Naive B cell (primary cell): Measurements from ENCODE around the gene KCNQ1. TPM values are rescaled to one million over a fixed set of nuclear protein-coding genes. Genes with fewer than 3 reads are reported as not detected.

ENCODE experiments used
- ATAC-seq, 2 donors: fragments of 150-1000 bp; cut with Tn5 transposase; 2 replicates each; pipeline ENCODE4 v1.10.0; 2021; ENCODE audit warnings: low read depth in 2 of 2, mild to moderate bottlenecking in 2 of 2, moderate library complexity in 2 of 2
- DNase-seq: peaks from one replicate; pipeline ENCODE4 v3.0.0; 2022
- H3K27ac Mint-ChIP-seq, 6 donors: one replicate each; pipeline ENCODE4 v1.8.0; 2020 to 2022; ENCODE audit warnings: mild to moderate bottlenecking in 6 of 6, mixed read lengths in 6 of 6, moderate library complexity in 5 of 6, inconsistent platforms in 2 of 6
- H3K27me3 Mint-ChIP-seq, 3 donors: one replicate each; pipeline ENCODE4 v1.8.0; 2021 to 2022; ENCODE audit warnings: mixed read lengths in 3 of 3, mild to moderate bottlenecking in 1 of 3
- H3K36me3 Mint-ChIP-seq, 2 donors: one replicate each; pipeline ENCODE4 v1.8.0; 2020 to 2022; ENCODE audit warnings: mixed read lengths in 2 of 2, inconsistent platforms in 1 of 2, mild to moderate bottlenecking in 1 of 2
- H3K4me1 Mint-ChIP-seq, 3 donors: one replicate each; pipeline ENCODE4 v1.8.0; 2020 to 2022; ENCODE audit warnings: mixed read lengths in 3 of 3, inconsistent platforms in 1 of 3, mild to moderate bottlenecking in 1 of 3, moderate library complexity in 1 of 3
- H3K4me3 Mint-ChIP-seq, 8 donors: one replicate each; pipeline ENCODE4 v1.8.0; 2020 to 2022; ENCODE audit warnings: mild to moderate bottlenecking in 8 of 8, mixed read lengths in 8 of 8, moderate library complexity in 8 of 8, inconsistent platforms in 2 of 8
- H3K9me3 Mint-ChIP-seq, 7 donors: one replicate each; pipeline ENCODE4 v1.8.0; 2020 to 2022; ENCODE audit warnings: mixed read lengths in 7 of 7, mild to moderate bottlenecking in 5 of 7, inconsistent platforms in 2 of 7, moderate library complexity in 1 of 7
- polyA plus RNA-seq, 6 donors: library from polyadenylated mRNA; unstranded; fragments of 300-500 nt; fragmentation: Illumina TruSeq; gene quantifications; one replicate each; pipeline ENCODE4 v1.2.3, GENCODE V29; 2021; ENCODE audit warnings: low read depth in 6 of 6

KCNQ1 gene
- polyA plus RNA-seq, 6 donors from 2014 or later, result 9.3 to 22.6 (median 10.3) TPM

GRCh38 chr11:2789331-2789730 lies 344.5 kb downstream of the KCNQ1 start:
- peaks cover 5 to 45% (median 8%) of the 10 kb centered on the region in 3 donors for H3K27me3 Mint-ChIP-seq
- peaks cover 12 to 14% (median 12%) of the 10 kb centered on the region in 3 donors for H3K4me1 Mint-ChIP-seq
- DNase-seq (no peak), ATAC-seq (no peak)
- no peak overlapping the region for H3K27ac Mint-ChIP-seq
- peaks cover 11 to 28% of the 10 kb centered on the region in 2 donors for H3K36me3 Mint-ChIP-seq
- peak overlapping the region in 3 of 8 donors; percentile 53 to 70 (median 57) for H3K4me3 Mint-ChIP-seq
- peaks cover 0 to 14% (median 5%) of the 10 kb centered on the region in 7 donors for H3K9me3 Mint-ChIP-seq

- no peak for ATAC-seq
- Mint-ChIP-seq H3K36me3 (peaks cover 11 to 31% of the 10 kb centered on the region in 2 donors), H3K9me3 (peaks cover 0 to 14% (median 5%) of the 10 kb centered on the region in 7 donors), H3K4me3 (peak overlapping the region in 5 of 8 donors; percentile 19 to 69 (median 44)), H3K4me1 (peaks cover 12 to 14% (median 12%) of the 10 kb centered on the region in 3 donors), H3K27me3 (peaks cover 5 to 45% (median 8%) of the 10 kb centered on the region in 3 donors), H3K27ac (no peak overlapping the region)
- DNase-seq, result no peak
These were observed 345.2 kb downstream of the KCNQ1 start for GRCh38 chr11:2789791-2790567.

GRCh38 chr11:2790568-2790921 lies 345.7 kb downstream of the KCNQ1 start:
- Mint-ChIP-seq H3K27me3 (peaks cover 5 to 45% (median 8%) of the 10 kb centered on the region in 3 donors), H3K4me1 (peaks cover 12 to 14% (median 12%) of the 10 kb centered on the region in 3 donors), H3K9me3 (peaks cover 0 to 14% (median 5%) of the 10 kb centered on the region in 7 donors), H3K36me3 (peaks cover 11 to 31% of the 10 kb centered on the region in 2 donors), H3K4me3 (peak overlapping the region in 6 of 8 donors; percentile 19 to 80 (median 42)), H3K27ac (peak overlapping the region in 1 of 6 donors; percentile 52)
- ATAC-seq, result no peak
- DNase-seq, result no peak

GRCh38 chr11:2791139-2791520 lies 346.3 kb downstream of the KCNQ1 start:
- Mint-ChIP-seq H3K4me1 (peaks cover 12 to 14% (median 12%) of the 10 kb centered on the region in 3 donors), H3K36me3 (peaks cover 14 to 30% of the 10 kb centered on the region in 2 donors), H3K9me3 (peaks cover 0 to 8% (median 5%) of the 10 kb centered on the region in 7 donors), H3K27ac (no peak overlapping the region), H3K4me3 (peak overlapping the region in 6 of 8 donors; percentile 37 to 80 (median 64)), H3K27me3 (peaks cover 5 to 50% (median 8%) of the 10 kb centered on the region in 3 donors)
- DNase-seq (no peak), ATAC-seq (no peak)

- Mint-ChIP-seq H3K27ac (peak overlapping the region in 4 of 6 donors; percentile 41 to 81 (median 58)), H3K4me3 (peak overlapping the region; percentile 32 to 91 (median 78)), H3K9me3 (peaks cover 0 to 2% (median 0%) of the 10 kb centered on the region in 7 donors), H3K27me3 (peaks cover 5 to 50% (median 8%) of the 10 kb centered on the region in 3 donors), H3K36me3 (peaks cover 9 to 24% of the 10 kb centered on the region in 2 donors), H3K4me1 (peaks cover 12 to 14% (median 12%) of the 10 kb centered on the region in 3 donors)
- DNase-seq, result peak; percentile 17
- peak; percentile 79 for ATAC-seq
These were observed 346.9 kb downstream of the KCNQ1 start for GRCh38 chr11:2791521-2792380.

- DNase-seq (no peak), ATAC-seq (no peak)
- Mint-ChIP-seq H3K4me1 (peaks cover 12 to 14% (median 12%) of the 10 kb centered on the region in 3 donors), H3K36me3 (peaks cover 5 to 20% of the 10 kb centered on the region in 2 donors), H3K4me3 (peak overlapping the region; percentile 32 to 84 (median 74)), H3K9me3 (no peaks in the 10 kb centered on the region), H3K27me3 (peaks cover 5 to 50% (median 8%) of the 10 kb centered on the region in 3 donors), H3K27ac (peak overlapping the region in 5 of 6 donors; percentile 28 to 73 (median 42))
These were observed 347.8 kb downstream of the KCNQ1 start for GRCh38 chr11:2792381-2793250.

- peaks cover 12 to 14% (median 14%) of the 10 kb centered on the region in 3 donors for H3K4me1 Mint-ChIP-seq
- H3K27ac Mint-ChIP-seq, result peak overlapping the region in 1 of 6 donors; percentile 59
- H3K9me3 Mint-ChIP-seq, result peaks cover 0 to 3% (median 0%) of the 10 kb centered on the region in 7 donors
- no peak for ATAC-seq
- no peak overlapping the region for H3K4me3 Mint-ChIP-seq
- H3K36me3 Mint-ChIP-seq, result peaks cover 9 to 24% of the 10 kb centered on the region in 2 donors
- no peak for DNase-seq
- H3K27me3 Mint-ChIP-seq, result peaks cover 5 to 44% (median 8%) of the 10 kb centered on the region in 3 donors
These were observed 348.9 kb downstream of the KCNQ1 start for GRCh38 chr11:2793701-2794045.

GRCh38 chr11:2794046-2794967 lies 349.5 kb downstream of the KCNQ1 start:
- DNase-seq (no peak), ATAC-seq (no peak)
- peak overlapping the region in 3 of 6 donors; percentile 59 to 80 (median 69) for H3K27ac Mint-ChIP-seq
- peaks cover 6 to 38% (median 8%) of the 10 kb centered on the region in 3 donors for H3K27me3 Mint-ChIP-seq
- peaks cover 12 to 19% (median 14%) of the 10 kb centered on the region in 3 donors for H3K4me1 Mint-ChIP-seq
- peaks cover 15 to 31% of the 10 kb centered on the region in 2 donors for H3K36me3 Mint-ChIP-seq
- peak overlapping the region in 2 of 8 donors; percentile 15 to 25 for H3K4me3 Mint-ChIP-seq
- peaks cover 0 to 9% (median 4%) of the 10 kb centered on the region in 7 donors for H3K9me3 Mint-ChIP-seq

- Mint-ChIP-seq H3K9me3 (peaks cover 0 to 11% (median 5%) of the 10 kb centered on the region in 7 donors), H3K36me3 (peaks cover 18 to 35% of the 10 kb centered on the region in 2 donors), H3K4me1 (peaks cover 12 to 22% (median 14%) of the 10 kb centered on the region in 3 donors), H3K4me3 (no peak overlapping the region), H3K27ac (no peak overlapping the region), H3K27me3 (peaks cover 8 to 32% (median 9%) of the 10 kb centered on the region in 3 donors)
- no peak for DNase-seq
- no peak for ATAC-seq
These were observed 350.1 kb downstream of the KCNQ1 start for GRCh38 chr11:2794968-2795322.

- Mint-ChIP-seq H3K27me3 (peaks cover 7 to 26% (median 9%) of the 10 kb centered on the region in 3 donors), H3K4me3 (no peak overlapping the region), H3K9me3 (peaks cover 0 to 11% (median 5%) of the 10 kb centered on the region in 7 donors), H3K4me1 (peaks cover 8 to 22% (median 14%) of the 10 kb centered on the region in 3 donors), H3K36me3 (peaks cover 18 to 33% of the 10 kb centered on the region in 2 donors), H3K27ac (no peak overlapping the region)
- ATAC-seq, result no peak
- DNase-seq, result no peak
These were observed 350.7 kb downstream of the KCNQ1 start for GRCh38 chr11:2795491-2795991.

- no peak overlapping the region for H3K4me3 Mint-ChIP-seq
- H3K36me3 Mint-ChIP-seq, result peaks cover 18 to 28% of the 10 kb centered on the region in 2 donors
- ATAC-seq, result no peak
These were observed 351.3 kb downstream of the KCNQ1 start for GRCh38 chr11:2796091-2796490.

More at GRCh38 chr11:2796091-2796490, 351.3 kb downstream of the KCNQ1 start:
- no peak for DNase-seq
- H3K9me3 Mint-ChIP-seq, result peaks cover 0 to 11% (median 5%) of the 10 kb centered on the region in 7 donors
- no peak overlapping the region for H3K27ac Mint-ChIP-seq
- H3K27me3 Mint-ChIP-seq, result peaks cover 1 to 20% (median 4%) of the 10 kb centered on the region in 3 donors
- peaks cover 3 to 17% (median 14%) of the 10 kb centered on the region in 3 donors for H3K4me1 Mint-ChIP-seq
